ENCODE measurements around the gene PITX1. TPM values are rescaled to one million over a fixed set of nuclear protein-coding genes. Genes with fewer than 3 reads are reported as not detected.
A peak's percentile ranks its signal among the peaks of the same experiment; 100 is the strongest.

PITX1 gene
- total RNA-seq, 2 experiments from 2014 or later = 0.25 TPM; not detected in 1

DNA sequence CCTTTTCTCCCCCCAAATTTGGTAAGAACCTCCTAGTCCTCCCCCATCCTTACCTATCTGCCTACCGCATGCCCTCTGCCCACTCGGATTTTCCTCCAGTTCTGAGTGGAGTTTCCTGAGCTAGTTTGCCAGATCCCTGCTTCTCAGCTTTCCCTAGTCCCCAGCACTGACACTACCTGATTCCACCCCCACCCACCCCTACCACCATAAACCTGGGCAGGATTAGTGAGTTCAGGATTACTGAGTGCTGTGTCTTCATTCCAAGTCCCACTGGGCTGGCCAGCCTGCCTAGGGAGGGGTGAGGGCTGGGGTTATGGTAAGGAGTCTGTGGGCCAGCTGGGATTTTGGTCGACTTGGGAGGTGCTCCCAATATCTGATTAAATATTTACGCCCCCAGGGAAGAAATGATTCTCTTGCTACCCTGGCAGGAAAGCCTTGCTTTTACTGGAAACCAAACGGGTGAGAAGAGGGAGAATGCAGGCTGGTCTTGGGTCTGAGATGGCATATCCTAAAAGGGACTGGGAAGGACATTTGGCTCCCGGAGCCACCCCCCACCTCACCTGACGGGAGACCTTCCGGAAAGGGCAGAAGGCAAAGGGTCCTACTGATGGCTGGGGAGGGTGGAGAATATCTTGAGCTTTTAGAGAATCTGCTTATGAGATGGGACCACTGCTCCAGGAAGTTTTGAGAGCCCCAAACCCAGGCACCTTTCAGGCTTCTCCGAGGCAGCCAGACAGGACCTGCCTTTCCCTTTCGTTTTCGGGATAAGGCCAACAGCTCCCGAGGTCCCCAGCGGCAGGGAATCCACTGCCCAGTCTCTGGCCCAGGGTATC is 3.7 kb downstream of the PITX1 start:
- CTCF ChIA-PET = interaction anchor here (0.5 kb wide), 1 partner anchor 303 kb away, joined by 4 read pairs; no protein-coding TSS in a partner anchor

DNA sequence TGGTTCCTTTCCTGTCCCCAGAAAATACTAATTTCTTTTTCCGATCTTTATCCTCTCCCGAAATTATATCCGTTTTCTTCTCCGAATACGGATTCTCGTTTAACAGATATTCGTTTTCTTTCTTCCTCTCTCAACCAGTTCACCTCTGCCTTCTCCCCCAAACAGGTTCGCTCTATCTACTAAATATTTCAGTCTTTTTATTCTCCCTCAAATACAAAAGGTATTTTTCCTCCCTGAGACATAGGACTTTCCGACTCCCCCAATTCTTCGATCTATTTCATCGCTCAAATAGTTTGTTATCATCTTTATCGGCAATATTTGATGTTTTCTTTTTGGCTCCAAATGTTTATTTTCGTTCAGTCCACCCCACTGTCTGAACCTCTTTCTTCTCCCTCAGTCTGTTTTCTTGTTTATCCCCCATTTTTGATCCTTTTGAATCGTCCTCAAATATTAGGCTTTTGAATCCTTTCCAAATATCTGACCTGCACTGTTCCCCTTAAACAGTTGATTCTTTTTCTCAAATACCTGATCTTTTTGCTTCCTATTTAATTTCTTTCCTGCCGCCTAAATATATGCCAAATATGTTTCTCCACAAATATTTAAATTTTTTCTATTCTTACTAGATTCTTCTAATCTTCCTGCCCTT is 4.4 kb downstream of the PITX1 start:
- intact Hi-C loops (cut with micrococcal nuclease) = loop anchor here (5.0 kb wide), 2 partner anchors 67 to 107 kb away; no protein-coding TSS in a partner anchor
- peaks cover 63% of the 10 kb centered on the region for H3K27me3 Mint-ChIP-seq (ENCODE audit: low read depth)
- no peak overlapping the region for H3K27ac Mint-ChIP-seq
- H3K4me3 Mint-ChIP-seq = no peak overlapping the region
- DNase-seq = no peak
- CTCF ChIA-PET = no interaction called here
- H3K4me1 Mint-ChIP-seq (ENCODE audit: low read depth) = peaks cover 32% of the 10 kb centered on the region
- H3K9me3 Mint-ChIP-seq = no peaks in the 10 kb centered on the region
- H3K36me3 Mint-ChIP-seq (ENCODE audit: low read depth) = no peaks in the 10 kb centered on the region

More for the DNA sequence above, 3.7 kb downstream of the PITX1 start:
- H3K4me1 Mint-ChIP-seq (ENCODE audit: low read depth) = peaks cover 36% of the 10 kb centered on the region
- no peak for DNase-seq
- no peak overlapping the region for H3K27ac Mint-ChIP-seq
- H3K36me3 Mint-ChIP-seq (ENCODE audit: low read depth) = no peaks in the 10 kb centered on the region
- intact Hi-C loops (cut with micrococcal nuclease) = loop anchor here (5.0 kb wide), 2 partner anchors 68 to 108 kb away; no protein-coding TSS in a partner anchor
- H3K27me3 Mint-ChIP-seq (ENCODE audit: low read depth) = peaks cover 70% of the 10 kb centered on the region
- peak overlapping the region; percentile 51 for H3K4me3 Mint-ChIP-seq
- H3K9me3 Mint-ChIP-seq = no peaks in the 10 kb centered on the region

DNA sequence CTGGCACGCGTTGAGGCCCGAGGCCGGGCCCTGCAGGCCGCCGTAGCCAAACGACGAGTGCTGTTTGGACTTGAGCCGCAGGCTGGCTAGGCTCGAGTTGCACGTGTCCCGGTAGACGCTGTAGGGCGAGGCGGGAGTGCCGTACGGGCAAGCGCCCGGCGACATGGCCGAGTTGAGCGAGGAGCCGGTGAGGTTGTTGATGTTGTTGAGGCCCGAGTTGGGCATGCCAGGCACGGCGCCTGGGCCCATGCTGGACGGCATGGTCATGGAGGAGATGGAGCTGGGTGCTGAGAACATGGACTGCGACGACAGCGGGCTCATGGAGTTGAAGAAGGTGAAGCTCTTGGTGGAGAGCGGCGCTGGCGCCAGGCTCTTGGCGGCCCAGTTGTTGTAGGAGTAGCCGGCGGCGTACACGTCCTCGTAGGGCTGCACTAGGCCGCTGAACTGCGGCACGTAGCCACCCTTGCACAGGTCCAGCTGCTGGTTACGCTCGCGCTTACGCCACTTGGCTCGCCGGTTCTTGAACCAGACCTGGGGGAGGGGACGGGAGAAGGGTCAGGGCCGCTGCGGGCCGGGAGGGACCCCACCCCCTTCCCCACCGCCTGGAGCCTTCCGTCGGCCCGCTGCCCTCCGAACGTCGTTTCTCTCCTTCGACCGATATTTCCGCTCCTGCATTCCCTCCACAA is 5.1 kb downstream of the PITX1 start:
- Mint-ChIP-seq H3K4me3 (no peak overlapping the region), H3K36me3 (ENCODE audit: low read depth) (no peaks in the 10 kb centered on the region), H3K27ac (no peak overlapping the region), H3K27me3 (ENCODE audit: low read depth) (peaks cover 60% of the 10 kb centered on the region), H3K4me1 (ENCODE audit: low read depth) (peaks cover 30% of the 10 kb centered on the region), H3K9me3 (no peaks in the 10 kb centered on the region)
- DNase-seq = no peak
- intact Hi-C loops (cut with micrococcal nuclease) = no loop called here
- CTCF ChIA-PET = no interaction called here

DNA sequence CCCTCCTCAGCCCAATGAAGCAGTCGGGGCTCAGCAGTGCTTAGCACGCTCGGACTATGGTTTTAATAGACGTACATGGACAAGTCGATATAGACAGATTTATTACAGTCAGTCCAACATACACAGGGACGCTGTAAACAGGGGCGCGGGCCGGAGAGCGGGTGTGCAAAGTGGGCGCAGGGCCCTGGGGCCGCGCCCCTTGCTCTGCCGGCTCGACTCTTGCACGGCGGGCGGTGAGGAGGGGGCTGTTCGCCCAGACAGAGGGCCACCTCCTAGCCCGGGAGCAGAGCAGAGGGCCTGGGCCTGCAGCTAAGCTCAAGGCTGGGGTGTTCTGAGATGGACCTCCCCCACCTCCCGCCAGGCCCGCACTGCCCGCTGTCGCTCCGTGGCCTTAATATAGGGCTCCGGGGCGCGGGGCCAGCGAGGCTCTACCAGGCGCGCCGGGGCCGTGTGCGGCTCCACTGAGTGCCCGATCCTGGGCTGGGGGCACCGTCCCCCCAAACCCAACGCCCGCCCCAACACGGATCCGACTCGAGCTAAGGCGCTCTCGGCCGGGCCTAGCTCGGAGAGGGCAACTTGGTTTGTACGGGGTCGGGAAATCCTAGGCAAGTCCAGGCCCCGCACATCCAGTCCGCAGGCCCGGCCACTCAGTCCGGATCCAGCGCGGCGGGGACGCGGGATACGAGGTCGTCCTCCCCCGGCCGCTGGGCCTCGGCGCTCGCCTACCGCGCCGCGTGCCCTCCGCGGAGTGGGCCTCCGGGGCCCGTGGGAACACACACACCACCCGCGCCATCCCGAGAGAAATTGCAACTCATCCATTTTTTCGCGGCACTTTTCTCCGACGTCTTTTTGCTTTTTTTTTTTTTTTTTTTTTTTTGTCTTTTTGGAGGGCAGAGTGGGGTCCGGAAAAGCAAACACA is 6.1 kb downstream of the PITX1 start:
- H3K9me3 Mint-ChIP-seq = no peaks in the 10 kb centered on the region
- no peak overlapping the region for H3K27ac Mint-ChIP-seq
- H3K27me3 Mint-ChIP-seq (ENCODE audit: low read depth) = peaks cover 55% of the 10 kb centered on the region
- no peaks in the 10 kb centered on the region for H3K36me3 Mint-ChIP-seq (ENCODE audit: low read depth)
- peaks cover 26% of the 10 kb centered on the region for H3K4me1 Mint-ChIP-seq (ENCODE audit: low read depth)
- CTCF ChIA-PET = no interaction called here
- H3K4me3 Mint-ChIP-seq = no peak overlapping the region
- intact Hi-C loops (cut with micrococcal nuclease) = no loop called here
- DNase-seq = no peak

- Mint-ChIP-seq H3K27me3 (ENCODE audit: low read depth) (peaks cover 52% of the 10 kb centered on the region), H3K9me3 (no peaks in the 10 kb centered on the region), H3K4me3 (no peak overlapping the region), H3K27ac (no peak overlapping the region), H3K36me3 (ENCODE audit: low read depth) (no peaks in the 10 kb centered on the region), H3K4me1 (ENCODE audit: low read depth) (peaks cover 24% of the 10 kb centered on the region)
- no peak for DNase-seq
- intact Hi-C loops (cut with micrococcal nuclease) = no loop called here
- CTCF ChIA-PET = no interaction called here
Observed at GRCh38 chr5:135027266-135027696, 6.7 kb downstream of the PITX1 start.

- CTCF ChIA-PET = interaction anchor here (0.8 kb wide), 1 partner anchor 14 kb away, joined by 3 read pairs; no protein-coding TSS in a partner anchor
- peaks cover 47% of the 10 kb centered on the region for H3K27me3 Mint-ChIP-seq (ENCODE audit: low read depth)
- H3K27ac Mint-ChIP-seq = no peak overlapping the region
- no peak for DNase-seq
- H3K36me3 Mint-ChIP-seq (ENCODE audit: low read depth) = no peaks in the 10 kb centered on the region
- peaks cover 20% of the 10 kb centered on the region for H3K4me1 Mint-ChIP-seq (ENCODE audit: low read depth)
- intact Hi-C loops (cut with micrococcal nuclease) = no loop called here
- no peaks in the 10 kb centered on the region for H3K9me3 Mint-ChIP-seq
- H3K4me3 Mint-ChIP-seq = no peak overlapping the region
Observed at GRCh38 chr5:135026645-135027265, 7.3 kb downstream of the PITX1 start.

DNA sequence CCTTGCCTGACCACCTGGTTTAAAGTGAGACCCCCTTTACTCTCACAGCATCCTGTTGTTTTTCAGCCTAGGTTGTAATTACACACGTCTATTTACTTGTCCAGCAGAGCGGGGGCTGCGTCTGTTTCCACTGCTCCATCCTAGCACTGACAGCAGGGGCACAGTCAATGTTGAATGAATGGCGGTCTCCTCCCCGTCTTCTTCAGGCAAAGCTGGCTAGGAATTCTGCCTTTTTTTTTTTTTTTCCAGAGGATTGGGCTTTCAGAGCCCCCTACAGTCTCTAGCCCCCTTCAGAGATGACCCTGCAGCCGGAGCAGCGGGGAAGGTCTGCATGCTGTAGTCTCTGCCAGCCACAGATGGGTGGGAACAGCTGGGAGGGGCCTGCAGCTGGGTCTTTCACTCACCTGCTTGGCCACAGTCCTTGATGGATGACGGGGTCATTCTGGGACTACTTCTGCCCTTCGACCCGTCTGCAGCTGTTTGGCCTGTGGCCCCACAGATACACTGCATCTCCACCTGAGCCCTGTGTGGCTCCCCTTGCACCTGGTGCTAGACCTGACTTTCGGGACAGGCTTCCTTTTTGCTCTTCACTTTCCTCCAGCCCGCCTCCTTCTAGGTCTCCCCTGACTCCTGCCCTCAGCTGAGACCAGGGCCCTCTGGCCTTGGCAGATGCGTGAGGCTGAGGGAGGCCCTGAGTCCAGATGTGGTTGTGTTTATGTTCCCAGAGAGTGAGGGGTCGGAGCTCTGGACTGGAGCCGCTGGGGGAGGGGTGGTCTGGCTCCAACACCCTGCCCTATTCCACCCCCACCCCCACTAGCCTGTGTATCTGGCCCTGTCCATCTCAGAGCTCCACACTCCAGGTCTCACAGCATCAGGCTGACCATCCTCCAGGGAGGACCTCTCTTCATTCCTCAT is 8.0 kb downstream of the PITX1 start:
- no peaks in the 10 kb centered on the region for H3K9me3 Mint-ChIP-seq
- intact Hi-C loops (cut with micrococcal nuclease) = no loop called here
- no peak overlapping the region for H3K27ac Mint-ChIP-seq
- H3K4me3 Mint-ChIP-seq = no peak overlapping the region
- no peaks in the 10 kb centered on the region for H3K36me3 Mint-ChIP-seq (ENCODE audit: low read depth)
- H3K27me3 Mint-ChIP-seq (ENCODE audit: low read depth) = peaks cover 40% of the 10 kb centered on the region
- peaks cover 16% of the 10 kb centered on the region for H3K4me1 Mint-ChIP-seq (ENCODE audit: low read depth)
- DNase-seq = no peak
- CTCF ChIA-PET = interaction anchor here (0.8 kb wide), 1 partner anchor 15 kb away, joined by 3 read pairs; no protein-coding TSS in a partner anchor

DNA sequence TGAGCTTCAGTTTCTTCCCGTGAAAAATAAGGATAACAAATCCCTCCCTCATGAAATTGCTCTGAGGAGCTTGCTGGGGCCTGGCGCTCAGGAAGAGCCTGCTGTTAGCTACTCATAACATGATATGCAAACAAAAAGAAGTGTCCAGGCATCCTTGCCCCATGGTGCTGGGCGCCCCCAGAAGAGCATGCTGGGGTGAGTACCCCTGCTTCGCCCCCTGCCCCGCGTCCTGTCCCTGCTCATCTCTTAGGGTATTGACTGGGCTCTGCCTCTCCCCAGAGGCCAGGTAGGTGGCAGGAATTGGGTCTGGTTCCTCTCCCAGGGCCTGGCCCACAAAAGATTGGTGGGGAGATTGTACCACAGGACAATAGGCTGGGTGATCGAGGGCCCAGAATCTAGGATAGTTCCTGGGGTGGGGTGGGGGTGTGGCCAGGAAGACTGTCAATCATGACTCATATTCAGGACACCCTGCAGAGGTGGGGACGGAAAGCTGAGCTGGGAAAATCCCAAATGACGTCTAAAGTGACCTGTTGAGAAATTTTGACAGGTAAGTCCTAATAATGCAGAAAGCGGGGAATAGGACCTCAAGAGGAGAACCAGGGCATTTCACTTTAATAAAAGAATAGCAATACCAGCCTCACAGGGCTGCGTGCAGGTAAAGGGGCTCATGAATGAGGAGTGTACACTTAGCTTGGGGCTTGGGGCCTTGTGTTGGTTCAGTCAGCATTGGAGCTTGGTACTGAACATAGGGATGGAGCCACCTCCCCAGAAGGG is 8.9 kb downstream of the PITX1 start:
- Mint-ChIP-seq H3K4me3 (no peak overlapping the region), H3K27ac (no peak overlapping the region), H3K9me3 (no peaks in the 10 kb centered on the region), H3K27me3 (ENCODE audit: low read depth) (peaks cover 32% of the 10 kb centered on the region), H3K36me3 (ENCODE audit: low read depth) (no peaks in the 10 kb centered on the region), H3K4me1 (ENCODE audit: low read depth) (peaks cover 9% of the 10 kb centered on the region)
- CTCF ChIA-PET = no interaction called here
- intact Hi-C loops (cut with micrococcal nuclease) = no loop called here
- DNase-seq = no peak

- no peaks in the 10 kb centered on the region for H3K27me3 Mint-ChIP-seq (ENCODE audit: low read depth)
- no peaks in the 10 kb centered on the region for H3K9me3 Mint-ChIP-seq
- H3K27ac Mint-ChIP-seq = no peak overlapping the region
- H3K36me3 Mint-ChIP-seq (ENCODE audit: low read depth) = no peaks in the 10 kb centered on the region
- DNase-seq = no peak
- intact Hi-C loops (cut with micrococcal nuclease) = no loop called here
- no peak overlapping the region for H3K4me3 Mint-ChIP-seq
- CTCF ChIA-PET = no interaction called here
- H3K4me1 Mint-ChIP-seq (ENCODE audit: low read depth) = no peaks in the 10 kb centered on the region
Observed at GRCh38 chr5:135020111-135020895, 13.7 kb downstream of the PITX1 start.

DNA sequence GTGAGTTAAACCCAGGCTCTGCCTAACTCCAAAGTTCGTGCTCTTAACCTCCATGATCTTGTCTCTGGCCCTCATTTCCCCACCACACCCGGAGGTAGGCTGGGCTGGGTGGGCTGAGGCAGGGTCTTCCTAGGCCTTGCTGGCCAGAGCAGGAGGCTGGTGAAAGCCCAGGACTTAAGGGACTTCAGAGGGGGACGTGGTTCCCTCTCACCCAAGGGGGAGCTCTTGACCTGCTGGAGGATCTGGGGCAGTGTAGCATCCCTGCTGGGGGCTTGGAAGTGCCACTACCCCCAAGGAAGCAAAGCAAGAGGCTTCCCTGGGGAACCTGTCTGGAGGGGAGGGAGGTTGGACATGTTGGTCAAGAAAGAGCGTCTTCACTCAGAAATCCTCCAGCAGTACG is 14.7 kb downstream of the PITX1 start:
- Mint-ChIP-seq H3K4me3 (no peak overlapping the region), H3K9me3 (no peaks in the 10 kb centered on the region), H3K36me3 (ENCODE audit: low read depth) (no peaks in the 10 kb centered on the region), H3K4me1 (ENCODE audit: low read depth) (no peaks in the 10 kb centered on the region), H3K27me3 (ENCODE audit: low read depth) (no peaks in the 10 kb centered on the region), H3K27ac (no peak overlapping the region)
- CTCF ChIA-PET = no interaction called here
- intact Hi-C loops (cut with micrococcal nuclease) = no loop called here
- no peak for DNase-seq

Measured in activated naive CD4-positive, alpha-beta T cell treated with anti-CD3 and anti-CD28 coated beads for 36 hours (primary cell).